Sigmoid colon (tissue), 7 donors: ENCODE data around the gene AUTS2. TPM values are rescaled to one million over a fixed set of nuclear protein-coding genes. Genes with fewer than 3 reads are reported as not detected.

Experiments used
- DNase-seq: peaks from one replicate; pipeline ENCODE4 v3.0.0-alpha.2; 2019
- H3K27ac ChIP-seq, 4 donors: fragments of 200-600 bp; sonication (generic); one replicate each; pipeline ENCODE4 v1.5.1; 2016 to 2019; ENCODE audit warnings: mild to moderate bottlenecking in 1 of 4
- H3K27me3 ChIP-seq, 3 donors: fragments of 200-600 bp; sonication (generic); one replicate each; pipeline ENCODE4 v1.5.1; 2019; ENCODE audit warnings: mild to moderate bottlenecking in 1 of 3
- H3K36me3 ChIP-seq, 4 donors: fragments of 200-600 bp; sonication (generic); one replicate each; pipeline ENCODE4 v1.5.1; 2016 to 2019
- H3K4me1 ChIP-seq, 4 donors: fragments of 200-600 bp; sonication (generic); one replicate each; pipeline ENCODE4 v1.5.1; 2017 to 2019
- H3K4me3 ChIP-seq, 4 donors: fragments of 200-600 bp; sonication (generic); one replicate each; pipeline ENCODE4 v1.5.1; 2017 to 2019; ENCODE audit warnings: mild to moderate bottlenecking in 2 of 4, moderate library complexity in 1 of 4
- H3K9me3 ChIP-seq, 4 donors: fragments of 200-600 bp in 3 of 4; sonication (generic) in 3 of 4; one replicate each; pipeline versions ENCODE4 v1.5.1 to v1.6.1; 2013 to 2019
- EP300 ChIP-seq, 4 donors: sonication (generic); formaldehyde crosslinking; IDR thresholded peaks; one replicate each; pipeline ENCODE4 v1.6.1; 2017; ENCODE audit warnings: antibody characterized with exemption in 4 of 4
- POLR2A ChIP-seq, 2 donors: fragments of 450-650 bp; IDR thresholded peaks; one replicate each; pipeline ENCODE4 v1.6.1; 2016; ENCODE audit warnings: antibody characterized with exemption in 2 of 2, mild to moderate bottlenecking in 2 of 2, moderate library complexity in 2 of 2
- POLR2AphosphoS5 ChIP-seq, 4 donors: sonication (generic); formaldehyde crosslinking; IDR thresholded peaks; one replicate each; pipeline ENCODE4 v1.6.1; 2017; ENCODE audit warnings: antibody characterized with exemption in 4 of 4
- WGBS, 2 donors: extraction: QIAGEN DNeasy Blood & Tissue Kit; methylation state at CpG; one replicate each; pipeline ENCODE4 v1.1.7; 2013; 5-methylcytosine and 5-hydroxymethylcytosine counted together
- intact Hi-C: fragments of 100-400 bp; cut with DNase I; formaldehyde crosslinking; loops from one replicate; pipeline ENCODE4 v1.15.1; 2023
- polyA plus RNA-seq, 3 donors: library from polyadenylated mRNA; stranded (reverse); fragments of 200-250 nt; gene quantifications; one replicate each; pipeline ENCODE4 v1.2.3, GENCODE V29; 2013
- total RNA-seq, 4 donors: library from RNA; depleted of rRNA; stranded (reverse); fragments of >200 nt; gene quantifications; one replicate each; pipeline ENCODE4 v1.1.0, GENCODE V29; 2016
- TF ChIP-seq, protein P1 (sequence below), 4 experiments: fragments of 450-650 bp in 3 of 4; fragments of 200-600 bp in 1 of 4; IDR thresholded peaks; one replicate each; pipeline ENCODE4 v1.5.1; 2016 to 2019; ENCODE audit warnings: antibody characterized with exemption in 4 of 4, mild to moderate bottlenecking in 3 of 4, moderate library complexity in 2 of 4
- donor health status: healthy with polysubstance abuse.
- donor health status: Bipolar disorder and iron deficiency.
- donor health status: healthy.

The AUTS2 gene
- total and polyA plus RNA-seq, 7 donors = 3.6 to 55.7 (median 25.5) TPM

DNA sequence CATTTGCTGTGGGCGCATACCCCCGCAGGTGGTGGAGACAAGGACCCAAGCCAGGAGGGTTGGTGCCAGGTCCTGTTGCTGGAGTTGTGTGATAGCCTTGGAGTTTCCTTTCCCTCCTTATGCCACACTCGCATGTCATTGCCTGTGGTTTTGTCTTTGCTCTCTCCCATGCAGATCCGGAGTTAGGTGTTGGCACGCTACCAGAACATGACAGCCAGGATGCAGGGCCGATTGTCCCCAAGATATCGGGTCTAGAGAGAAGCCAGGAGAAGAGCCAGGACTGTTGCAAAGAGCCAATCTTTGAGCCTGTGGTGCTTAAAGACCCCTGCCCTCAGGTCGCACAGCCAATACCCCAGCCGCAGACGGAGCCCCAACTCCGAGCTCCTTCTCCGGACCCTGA, 1164.4 kb downstream of the AUTS2 start:
- H3K4me3 ChIP-seq = no peak overlapping the region
- H3K27ac ChIP-seq = no peak overlapping the region
- no peaks in the 10 kb centered on the region for H3K27me3 ChIP-seq
- H3K36me3 ChIP-seq = peaks cover 0 to 20% (median 10%) of the 10 kb centered on the region in 4 donors
- 87 to 94% methylated on average over 12 of the region's 12 CpGs for WGBS, 2 donors
- no peak for DNase-seq
- H3K4me1 ChIP-seq = no peaks in the 10 kb centered on the region
- intact Hi-C loops = no loop called here
- no peaks in the 10 kb centered on the region for H3K9me3 ChIP-seq
- TF ChIP-seq, protein P1, sequence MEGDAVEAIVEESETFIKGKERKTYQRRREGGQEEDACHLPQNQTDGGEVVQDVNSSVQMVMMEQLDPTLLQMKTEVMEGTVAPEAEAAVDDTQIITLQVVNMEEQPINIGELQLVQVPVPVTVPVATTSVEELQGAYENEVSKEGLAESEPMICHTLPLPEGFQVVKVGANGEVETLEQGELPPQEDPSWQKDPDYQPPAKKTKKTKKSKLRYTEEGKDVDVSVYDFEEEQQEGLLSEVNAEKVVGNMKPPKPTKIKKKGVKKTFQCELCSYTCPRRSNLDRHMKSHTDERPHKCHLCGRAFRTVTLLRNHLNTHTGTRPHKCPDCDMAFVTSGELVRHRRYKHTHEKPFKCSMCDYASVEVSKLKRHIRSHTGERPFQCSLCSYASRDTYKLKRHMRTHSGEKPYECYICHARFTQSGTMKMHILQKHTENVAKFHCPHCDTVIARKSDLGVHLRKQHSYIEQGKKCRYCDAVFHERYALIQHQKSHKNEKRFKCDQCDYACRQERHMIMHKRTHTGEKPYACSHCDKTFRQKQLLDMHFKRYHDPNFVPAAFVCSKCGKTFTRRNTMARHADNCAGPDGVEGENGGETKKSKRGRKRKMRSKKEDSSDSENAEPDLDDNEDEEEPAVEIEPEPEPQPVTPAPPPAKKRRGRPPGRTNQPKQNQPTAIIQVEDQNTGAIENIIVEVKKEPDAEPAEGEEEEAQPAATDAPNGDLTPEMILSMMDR (IDR thresholded peaks at IDR 0.05) = no peak
- TF ChIP-seq EP300 (IDR thresholded peaks at IDR 0.05) (no peak), POLR2A (IDR thresholded peaks at IDR 0.05) (no peak), POLR2AphosphoS5 (IDR thresholded peaks at IDR 0.05) (no peak)

DNA sequence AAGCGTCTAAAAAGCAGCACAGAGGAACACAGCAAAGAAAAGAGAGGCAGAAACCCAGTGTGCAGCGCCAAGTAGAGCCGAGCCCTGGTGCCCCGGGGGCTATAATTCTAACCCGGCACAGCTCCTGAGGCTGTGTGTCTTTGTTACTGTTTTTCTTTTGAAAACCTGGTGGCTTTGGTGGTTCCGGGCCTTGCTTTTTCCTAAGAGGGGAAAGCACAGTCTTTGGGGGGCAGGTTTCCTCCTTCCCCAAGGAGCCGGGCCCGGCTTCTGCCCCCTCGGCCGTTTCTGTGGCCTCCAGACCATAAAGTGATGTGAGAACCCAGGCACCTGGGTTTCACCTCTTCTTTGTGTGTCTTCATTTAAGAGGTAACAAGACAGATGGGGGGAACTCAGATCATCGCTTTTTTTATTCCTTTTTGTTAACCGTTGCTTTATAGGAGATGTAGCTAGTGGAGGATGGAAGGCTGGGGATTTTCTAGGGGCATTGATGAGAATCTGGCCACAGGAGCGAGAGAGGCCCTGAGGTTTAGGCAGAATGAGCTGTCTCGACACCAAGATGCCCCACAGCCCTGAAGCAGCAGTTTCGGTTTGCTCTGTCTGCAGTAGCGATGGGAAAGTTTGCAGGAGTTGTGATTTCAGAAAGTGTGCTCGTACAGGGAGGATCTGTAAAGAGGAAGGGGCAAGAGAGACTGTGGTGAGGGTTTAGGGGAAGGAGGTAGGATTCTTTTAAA, 1165.9 kb downstream of the AUTS2 start:
- TF ChIP-seq, protein P1 (IDR thresholded peaks at IDR 0.05) = no peak
- TF ChIP-seq EP300 (IDR thresholded peaks at IDR 0.05) (no peak), POLR2A (IDR thresholded peaks at IDR 0.05) (no peak), POLR2AphosphoS5 (IDR thresholded peaks at IDR 0.05) (no peak)
- 82 to 85% methylated on average over 17 of the region's 17 CpGs for WGBS, 2 donors
- intact Hi-C loops = no loop called here
- DNase-seq = no peak
- no peaks in the 10 kb centered on the region for H3K27me3 ChIP-seq
- H3K9me3 ChIP-seq = no peaks in the 10 kb centered on the region
- peaks cover 0 to 29% (median 10%) of the 10 kb centered on the region in 4 donors for H3K36me3 ChIP-seq
- H3K4me3 ChIP-seq = no peak overlapping the region
- no peaks in the 10 kb centered on the region for H3K4me1 ChIP-seq
- no peak overlapping the region for H3K27ac ChIP-seq

DNA sequence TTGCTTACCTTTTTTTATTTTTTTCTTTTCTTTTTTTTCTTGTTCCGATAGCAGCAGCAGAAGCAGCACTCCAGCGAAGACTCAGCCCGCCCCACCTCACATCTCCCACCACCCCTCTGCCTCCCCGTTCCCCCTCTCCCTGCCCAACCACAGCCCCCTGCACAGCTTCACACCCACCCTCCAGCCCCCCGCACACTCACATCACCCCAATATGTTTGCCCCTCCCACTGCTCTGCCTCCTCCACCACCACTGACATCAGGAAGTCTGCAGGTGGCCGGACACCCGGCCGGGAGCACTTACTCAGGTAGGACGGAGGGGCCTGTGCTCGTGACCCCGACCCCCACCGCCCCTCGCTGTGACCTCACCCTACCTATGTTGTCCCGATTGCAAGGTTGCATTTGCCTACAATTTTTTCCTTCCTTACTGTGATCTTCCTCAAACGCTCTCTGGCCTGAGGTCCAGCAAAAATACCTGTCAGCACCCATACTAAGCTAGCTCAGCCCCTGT, 1166.5 kb downstream of the AUTS2 start:
- no peaks in the 10 kb centered on the region for H3K9me3 ChIP-seq
- H3K27ac ChIP-seq = no peak overlapping the region
- no peaks in the 10 kb centered on the region for H3K27me3 ChIP-seq
- DNase-seq = no peak
- peaks cover 0 to 29% (median 10%) of the 10 kb centered on the region in 4 donors for H3K36me3 ChIP-seq
- no peak overlapping the region for H3K4me3 ChIP-seq
- H3K4me1 ChIP-seq = no peaks in the 10 kb centered on the region
- intact Hi-C loops = no loop called here
- WGBS, 2 donors = 90 to 91% methylated on average over 15 of the region's 15 CpGs
- TF ChIP-seq, protein P1 (IDR thresholded peaks at IDR 0.05) = no peak
- TF ChIP-seq EP300 (IDR thresholded peaks at IDR 0.05) (no peak), POLR2A (IDR thresholded peaks at IDR 0.05) (no peak), POLR2AphosphoS5 (IDR thresholded peaks at IDR 0.05) (no peak)

DNA sequence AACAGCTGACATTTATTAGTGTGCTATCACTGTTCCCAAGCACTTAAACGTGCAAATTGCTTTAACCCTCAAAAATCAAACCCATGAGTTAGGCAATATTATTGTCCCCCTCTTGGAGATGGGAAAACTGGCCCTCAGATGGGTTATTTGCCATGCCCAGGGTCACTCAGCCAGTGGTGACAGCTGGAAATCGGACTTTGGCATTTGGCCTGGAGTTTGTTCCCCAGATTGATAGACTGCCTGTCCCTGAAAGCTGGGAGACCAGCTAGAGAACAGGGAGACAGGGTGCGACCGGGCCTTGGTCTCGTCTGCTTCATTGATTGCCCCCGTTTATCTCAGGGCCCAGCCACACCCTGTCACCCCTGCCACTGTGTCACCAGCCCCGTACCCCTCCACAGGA, 1167.4 kb downstream of the AUTS2 start:
- no peaks in the 10 kb centered on the region for H3K9me3 ChIP-seq
- DNase-seq = no peak
- intact Hi-C loops = no loop called here
- no peak overlapping the region for H3K4me3 ChIP-seq
- no peak for TF ChIP-seq POLR2AphosphoS5 (IDR thresholded peaks at IDR 0.05)
- no peak for TF ChIP-seq POLR2A (IDR thresholded peaks at IDR 0.05)
- no peak for TF ChIP-seq EP300 (IDR thresholded peaks at IDR 0.05)
- TF ChIP-seq, protein P1 (IDR thresholded peaks at IDR 0.05) = no peak
- no peak overlapping the region for H3K27ac ChIP-seq
- WGBS, 2 donors = 79 to 87% methylated on average over 7 of the region's 7 CpGs
- H3K36me3 ChIP-seq = peaks cover 0 to 29% (median 10%) of the 10 kb centered on the region in 4 donors
- no peaks in the 10 kb centered on the region for H3K4me1 ChIP-seq
- H3K27me3 ChIP-seq = no peaks in the 10 kb centered on the region
